Measurements from ENCODE around the gene GTF2F1. TPM values are rescaled to one million over a fixed set of nuclear protein-coding genes. Genes with fewer than 3 reads are reported as not detected.

GTF2F1 gene
- total and polyA plus RNA-seq, 10 of the 15 experiments (the other 5 are each of a cell fraction or from before 2014, with no cell fraction given), result 4.5 to 61.7 (median 48.5) TPM

DNA sequence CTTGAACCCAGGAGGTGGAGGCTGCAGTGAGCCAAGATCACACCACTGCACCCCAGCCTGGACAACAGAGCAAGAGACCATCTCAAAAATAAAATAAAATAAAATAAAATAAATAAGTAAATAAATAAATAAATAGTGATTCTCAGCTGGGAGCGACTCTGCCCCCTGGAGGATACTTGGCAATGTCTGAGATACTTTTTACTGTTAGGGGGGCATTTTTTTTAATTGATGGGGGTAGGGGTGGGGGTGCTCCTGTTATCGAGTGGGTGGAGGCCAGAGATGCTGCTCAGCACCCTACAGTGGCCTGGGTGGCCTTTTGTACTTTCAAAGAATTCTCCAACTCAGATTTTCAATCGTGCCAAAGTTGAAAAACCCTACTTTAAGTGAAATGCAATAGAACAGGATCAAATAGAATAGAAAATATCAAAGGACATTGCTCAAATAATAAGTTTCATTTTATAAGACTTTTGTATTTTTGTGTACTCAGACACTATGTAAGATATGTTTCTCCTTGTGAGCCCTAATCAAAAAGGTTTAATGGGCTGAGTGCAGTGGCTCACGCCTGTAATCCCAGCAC is 38.8 kb downstream of the GTF2F1 start:
- Histone ChIP-seq H3K9ac (ENCODE audit: control insufficient read depth, insufficient read depth, low read length) (no peak overlapping the region), H3K4me3 (no peak overlapping the region), H4K20me1 (ENCODE audit: control insufficient read depth, insufficient read depth) (no peaks in the 10 kb centered on the region), H3K27ac (ENCODE audit: control insufficient read depth, insufficient read depth) (no peak overlapping the region), H3K79me2 (ENCODE audit: control insufficient read depth, insufficient read depth, low read length) (no peaks in the 10 kb centered on the region), H3K4me1 (ENCODE audit: control insufficient read depth, insufficient read depth, low read length) (no peaks in the 10 kb centered on the region), H2AFZ (ENCODE audit: control insufficient read depth, low read depth, low read length) (no peak overlapping the region), H3K36me3 (ENCODE audit: control insufficient read depth in 2 of 2, insufficient read depth in 2 of 2, low read length in 1 of 2) (no peaks in the 10 kb centered on the region), H3K9me3 (replicated peaks; ENCODE audit: control insufficient read depth, insufficient read depth, low read length) (no peaks in the 10 kb centered on the region; the same call in 2 of the 3 replicates), H3K4me2 (ENCODE audit: control insufficient read depth, insufficient read depth) (no peak overlapping the region), H3K27me3 (replicated peaks in 1 of 2; ENCODE audit: control insufficient read depth in 2 of 2, insufficient read depth in 2 of 2, low read length in 1 of 2) (no peaks in the 10 kb centered on the region)
- TF ChIP-seq NFYA (IDR thresholded peaks at IDR 0.05; ENCODE audit: borderline replicate concordance, low read depth, low read length) (no peak), SMC3 (IDR thresholded peaks at IDR 0.05; ENCODE audit: borderline replicate concordance, low read length) (peak; percentile 8; the same call in 1 of the 2 replicates), RAD21 (IDR thresholded peaks at IDR 0.05; ENCODE audit: insufficient read depth, low read depth, low read length) (peak; percentile 30), MAX (IDR thresholded peaks at IDR 0.05; ENCODE audit: low read depth, low read length) (no peak), GATAD2B (conservative IDR thresholded peaks at IDR 0.05; ENCODE audit: low read depth) (no peak)
- TF ChIP-seq, protein P1, sequence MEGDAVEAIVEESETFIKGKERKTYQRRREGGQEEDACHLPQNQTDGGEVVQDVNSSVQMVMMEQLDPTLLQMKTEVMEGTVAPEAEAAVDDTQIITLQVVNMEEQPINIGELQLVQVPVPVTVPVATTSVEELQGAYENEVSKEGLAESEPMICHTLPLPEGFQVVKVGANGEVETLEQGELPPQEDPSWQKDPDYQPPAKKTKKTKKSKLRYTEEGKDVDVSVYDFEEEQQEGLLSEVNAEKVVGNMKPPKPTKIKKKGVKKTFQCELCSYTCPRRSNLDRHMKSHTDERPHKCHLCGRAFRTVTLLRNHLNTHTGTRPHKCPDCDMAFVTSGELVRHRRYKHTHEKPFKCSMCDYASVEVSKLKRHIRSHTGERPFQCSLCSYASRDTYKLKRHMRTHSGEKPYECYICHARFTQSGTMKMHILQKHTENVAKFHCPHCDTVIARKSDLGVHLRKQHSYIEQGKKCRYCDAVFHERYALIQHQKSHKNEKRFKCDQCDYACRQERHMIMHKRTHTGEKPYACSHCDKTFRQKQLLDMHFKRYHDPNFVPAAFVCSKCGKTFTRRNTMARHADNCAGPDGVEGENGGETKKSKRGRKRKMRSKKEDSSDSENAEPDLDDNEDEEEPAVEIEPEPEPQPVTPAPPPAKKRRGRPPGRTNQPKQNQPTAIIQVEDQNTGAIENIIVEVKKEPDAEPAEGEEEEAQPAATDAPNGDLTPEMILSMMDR (IDR thresholded peaks at IDR 0.05 in 2 of 3, conservative IDR thresholded peaks at IDR 0.05 in 1 of 3; ENCODE audit: control insufficient read depth in 2 of 3, extremely low read depth in 1 of 3, insufficient read depth in 1 of 3, low read depth in 3 of 3, low read length in 3 of 3), result peak in 1 of 3 experiments; percentile 18; a peak in 2 of 6 replicates
- 32% methylated on average over 4 of the region's 4 CpGs for WGBS (ENCODE audit: insufficient coverage, insufficient replicate concordance, low lambda C conversion rate, missing lambda C conversion rate)
- DNase-seq (ENCODE audit: low read depth, low spot score) (no peak), ATAC-seq (no peak), FAIRE-seq (no peak)
- no TSS peak for BruUV-seq (replicated peaks)
- ChIA-PET RAD21 (ENCODE audit: unreplicated experiment) (interaction anchor here (0.8 kb wide), 1 partner anchor 550 kb away, joined by 4 read pairs; no protein-coding TSS in a partner anchor), POLR2A (interaction anchor here (0.6 kb wide), 3 partner anchors 14 to 993 kb away, joined by 3 to 7 read pairs (median 3); no protein-coding TSS in a partner anchor), SMC1A (ENCODE audit: uncharacterized antibody, unreplicated experiment) (interaction anchor here (0.6 kb wide), 1 partner anchor 21 kb away, joined by 3 read pairs; the partner anchor contains the start of gene ACER1), CTCF (interaction anchor here (0.6 to 3.4 kb wide), 11 partner anchors 14 to 1065 kb away, joined by 3 to 19 read pairs (median 3); partner anchors contain the start of gene ACER1)
- intact Hi-C loops (cut with micrococcal nuclease; ENCODE audit: unreplicated experiment) (no loop called here), in situ Hi-C loops (cut with MboI) (no loop called here)
